Activated naive CD4-positive, alpha-beta T cell treated with anti-CD3 and anti-CD28 coated beads, Interleukin-2, amount 50 U/mL, for 16 hours (primary cell): ENCODE data around the gene PALD1.
A peak's percentile ranks its signal among the peaks of the same experiment; 100 is the strongest.

ENCODE experiments used
- DNase-seq: peaks from one replicate; pipeline ENCODE4 v3.0.0-alpha.2; 2020

PALD1 gene

GRCh38 chr10:70478191-70479164 is at the start of gene PALD1:
Gene PALD1, plus strand, starts transcription at chr10:70478767. Its CDS starts 47,185 bp downstream, at chr10:70525952.
- DNase-seq, result peak; percentile 71

GRCh38 chr10:70430493-70431445 is 47.8 kb upstream of the PALD1 start:
- DNase-seq, result no peak

GRCh38 chr10:70432101-70432500 is 46.5 kb upstream of the PALD1 start:
- DNase-seq, result no peak

- no peak for DNase-seq
Observed at GRCh38 chr10:70432561-70433263, 45.9 kb upstream of the PALD1 start.

GRCh38 chr10:70433581-70434280 is 44.8 kb upstream of the PALD1 start:
- no peak for DNase-seq

- no peak for DNase-seq
Observed at GRCh38 chr10:70435241-70436085, 43.1 kb upstream of the PALD1 start.

- DNase-seq, result no peak
Observed at GRCh38 chr10:70437721-70438120, 40.8 kb upstream of the PALD1 start.

GRCh38 chr10:70440296-70441160 is 38.0 kb upstream of the PALD1 start:
- peak; percentile 23 for DNase-seq

GRCh38 chr10:70441161-70441894 is 37.2 kb upstream of the PALD1 start, which contains the start of gene NODAL:
Gene NODAL, minus strand, starts transcription at chr10:70441681. Its CDS starts 14 bp downstream, at chr10:70441667.
- DNase-seq, result peak; percentile 23

- DNase-seq, result no peak
Observed at GRCh38 chr10:70441895-70442309, 36.7 kb upstream of the PALD1 start.

GRCh38 chr10:70442332-70442988 is 36.1 kb upstream of the PALD1 start:
- DNase-seq, result no peak

GRCh38 chr10:70444744-70445143 is 33.8 kb upstream of the PALD1 start:
- no peak for DNase-seq

GRCh38 chr10:70445718-70446657 is 32.6 kb upstream of the PALD1 start:
- no peak for DNase-seq

- DNase-seq, result no peak
Observed at GRCh38 chr10:70448236-70448635, 30.3 kb upstream of the PALD1 start.

GRCh38 chr10:70455213-70455630 is 23.3 kb upstream of the PALD1 start:
- no peak for DNase-seq

GRCh38 chr10:70456164-70456563 is 22.4 kb upstream of the PALD1 start:
- no peak for DNase-seq

GRCh38 chr10:70457759-70458305 is 20.7 kb upstream of the PALD1 start:
- no peak for DNase-seq
